GM12878 (cell line): ENCODE results near the gene FOXO3. TPM values are rescaled to one million over a fixed set of nuclear protein-coding genes. Genes with fewer than 3 reads are reported as not detected.
A peak's percentile ranks its signal among the peaks of the same experiment; 100 is the strongest.

ENCODE experiments used
- BHLHE40 ChIP-seq, 2 experiments: fragments of 450-650 bp in 1 of 2; IDR thresholded peaks; 2 replicates each; pipeline ENCODE4 v1.6.1; 2011 to 2017; ENCODE audit warnings: low read depth in 2 of 2, borderline replicate concordance in 1 of 2, improper control_type of control experiment in 1 of 2, low read length in 1 of 2, mild to moderate bottlenecking in 1 of 2
- CHD4 ChIP-seq: fragments of 200-600 bp; sonication (generic); IDR thresholded peaks from 2 replicates; pipeline ENCODE4 v1.6.1; 2016; ENCODE audit warnings: mild to moderate bottlenecking
- ETV6 ChIP-seq, 2 experiments: fragments of 450-650 bp in 1 of 2; IDR thresholded peaks in 1 of 2; conservative IDR thresholded peaks in 1 of 2; 2 replicates each; pipeline ENCODE4 v1.6.1; 2014; ENCODE audit warnings: antibody characterized with exemption in 1 of 2, borderline replicate concordance in 1 of 2, low read depth in 1 of 2, mild to moderate bottlenecking in 1 of 2, moderate library complexity in 1 of 2
- HDAC2 ChIP-seq: fragments of 200-600 bp; sonication (generic); IDR thresholded peaks from 2 replicates; pipeline ENCODE4 v1.6.1; 2017
- RCOR1 ChIP-seq: conservative IDR thresholded peaks from 2 replicates; pipeline ENCODE4 v1.6.1; 2012; ENCODE audit warnings: low read depth, low read length, improper control_type of control experiment
- RELB ChIP-seq: fragments of 450-650 bp; IDR thresholded peaks from 2 replicates; pipeline ENCODE4 v1.6.1; 2017; ENCODE audit warnings: low read depth, mild to moderate bottlenecking, moderate library complexity
- RUNX3 ChIP-seq: IDR thresholded peaks from 2 replicates; pipeline ENCODE4 v1.6.1; 2012; ENCODE audit warnings: low read length, inconsistent platforms
- SMAD5 ChIP-seq: IDR thresholded peaks from 2 replicates; pipeline ENCODE4 v1.6.1; 2016; ENCODE audit warnings: antibody characterized with exemption, low read depth
- STAT3 ChIP-seq: IDR thresholded peaks from 2 replicates; pipeline ENCODE4 v1.6.1; 2011; ENCODE audit warnings: low read depth, low read length, improper control_type of control experiment
- SUZ12 ChIP-seq: fragments of 200-600 bp; sonication (generic); IDR thresholded peaks from one replicate; pipeline ENCODE4 v1.6.1; 2018; ENCODE audit warnings: antibody characterized with exemption, mild to moderate bottlenecking; ENCODE audit not compliant: unreplicated experiment
- ZBTB40 ChIP-seq: fragments of 450-650 bp; IDR thresholded peaks from 2 replicates; pipeline ENCODE4 v1.6.1; 2016; ENCODE audit warnings: mild to moderate bottlenecking, moderate library complexity, borderline replicate concordance
- ZSCAN29 ChIP-seq: fragments of 450-650 bp; IDR thresholded peaks from 2 replicates; pipeline ENCODE4 v1.6.1; 2017; ENCODE audit warnings: mild to moderate bottlenecking, moderate library complexity
- polyA plus RNA-seq, 11 experiments: library from polyadenylated mRNA; depleted of rRNA in 4 of 11; unstranded in 6 of 11; stranded (reverse) in 5 of 11; fragments of >200 nt; fragmentation: Nextera tagmentation in 4 of 11; fragmentation: Illumina TruSeq in 1 of 11; extraction: Ambion mirVana in 4 of 11; extraction: Trizol in 1 of 11; gene quantifications; 1 replicate in 1 of 11; 2 replicates in 10 of 11; pipeline versions ENCODE4 v1.2.1 to v1.2.3, GENCODE V29; 2011 to 2016; ENCODE audit warnings: inconsistent platforms in 2 of 11, missing spikeins in 2 of 11, low read depth in 1 of 11
- total RNA-seq, 4 experiments: library from RNA; depleted of rRNA in 3 of 4; stranded (reverse); fragments of >200 nt in 3 of 4; fragmentation: Illumina TruSeq in 1 of 4; extraction: Trizol in 1 of 4; gene quantifications; 2 replicates each; pipeline versions ENCODE4 v1.2.1 to v1.2.3, GENCODE V29; 2013 to 2021
- TF ChIP-seq, protein P1 (sequence below): fragments of 450-650 bp; IDR thresholded peaks from 2 replicates; pipeline ENCODE4 v1.6.1; 2017; ENCODE audit warnings: mild to moderate bottlenecking, moderate library complexity
- TF ChIP-seq, protein P2 (sequence below): fragments of 450-650 bp; formaldehyde crosslinking; IDR thresholded peaks from 2 replicates; pipeline ENCODE4 v1.5.0; 2022; ENCODE audit warnings: mild to moderate bottlenecking, missing genetic modification characterization

The FOXO3 gene
- total and polyA plus RNA-seq, 10 of the 15 experiments (the other 5 are each of a cell fraction or from before 2014, with no cell fraction given) = 0.82 to 4.5 (median 1.7) TPM

GRCh38 chr6:108589244-108589791 lies 28.6 kb downstream of the FOXO3 start (continued):
- TF ChIP-seq SUZ12 (no peak), RCOR1 (no peak), ETV6 (conservative IDR thresholded peaks at IDR 0.05 in 1 of 2, IDR thresholded peaks at IDR 0.05 in 1 of 2; ENCODE audit: borderline replicate concordance in 1 of 2, low read depth in 1 of 2) (no peak), RUNX3 (no peak), SMAD5 (no peak), STAT3 (no peak), ZBTB40 (peak; percentile 20; the same call in 1 of the 2 replicates), HDAC2 (no peak), CHD4 (no peak), ZSCAN29 (peak; percentile 70; the same call in 1 of the 2 replicates), BHLHE40 (IDR thresholded peaks at IDR 0.05; ENCODE audit: borderline replicate concordance in 1 of 2, low read depth in 2 of 2, low read length in 1 of 2) (no peak), RELB (0 out of 2 replicates have a peak, but pooled peaks have one; percentile 23)
- TF ChIP-seq, protein P1, sequence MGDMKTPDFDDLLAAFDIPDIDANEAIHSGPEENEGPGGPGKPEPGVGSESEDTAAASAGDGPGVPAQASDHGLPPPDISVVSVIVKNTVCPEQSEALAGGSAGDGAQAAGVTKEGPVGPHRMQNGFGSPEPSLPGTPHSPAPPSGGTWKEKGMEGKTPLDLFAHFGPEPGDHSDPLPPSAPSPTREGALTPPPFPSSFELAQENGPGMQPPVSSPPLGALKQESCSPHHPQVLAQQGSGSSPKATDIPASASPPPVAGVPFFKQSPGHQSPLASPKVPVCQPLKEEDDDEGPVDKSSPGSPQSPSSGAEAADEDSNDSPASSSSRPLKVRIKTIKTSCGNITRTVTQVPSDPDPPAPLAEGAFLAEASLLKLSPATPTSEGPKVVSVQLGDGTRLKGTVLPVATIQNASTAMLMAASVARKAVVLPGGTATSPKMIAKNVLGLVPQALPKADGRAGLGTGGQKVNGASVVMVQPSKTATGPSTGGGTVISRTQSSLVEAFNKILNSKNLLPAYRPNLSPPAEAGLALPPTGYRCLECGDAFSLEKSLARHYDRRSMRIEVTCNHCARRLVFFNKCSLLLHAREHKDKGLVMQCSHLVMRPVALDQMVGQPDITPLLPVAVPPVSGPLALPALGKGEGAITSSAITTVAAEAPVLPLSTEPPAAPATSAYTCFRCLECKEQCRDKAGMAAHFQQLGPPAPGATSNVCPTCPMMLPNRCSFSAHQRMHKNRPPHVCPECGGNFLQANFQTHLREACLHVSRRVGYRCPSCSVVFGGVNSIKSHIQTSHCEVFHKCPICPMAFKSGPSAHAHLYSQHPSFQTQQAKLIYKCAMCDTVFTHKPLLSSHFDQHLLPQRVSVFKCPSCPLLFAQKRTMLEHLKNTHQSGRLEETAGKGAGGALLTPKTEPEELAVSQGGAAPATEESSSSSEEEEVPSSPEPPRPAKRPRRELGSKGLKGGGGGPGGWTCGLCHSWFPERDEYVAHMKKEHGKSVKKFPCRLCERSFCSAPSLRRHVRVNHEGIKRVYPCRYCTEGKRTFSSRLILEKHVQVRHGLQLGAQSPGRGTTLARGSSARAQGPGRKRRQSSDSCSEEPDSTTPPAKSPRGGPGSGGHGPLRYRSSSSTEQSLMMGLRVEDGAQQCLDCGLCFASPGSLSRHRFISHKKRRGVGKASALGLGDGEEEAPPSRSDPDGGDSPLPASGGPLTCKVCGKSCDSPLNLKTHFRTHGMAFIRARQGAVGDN = no peak
- TF ChIP-seq, protein P2, sequence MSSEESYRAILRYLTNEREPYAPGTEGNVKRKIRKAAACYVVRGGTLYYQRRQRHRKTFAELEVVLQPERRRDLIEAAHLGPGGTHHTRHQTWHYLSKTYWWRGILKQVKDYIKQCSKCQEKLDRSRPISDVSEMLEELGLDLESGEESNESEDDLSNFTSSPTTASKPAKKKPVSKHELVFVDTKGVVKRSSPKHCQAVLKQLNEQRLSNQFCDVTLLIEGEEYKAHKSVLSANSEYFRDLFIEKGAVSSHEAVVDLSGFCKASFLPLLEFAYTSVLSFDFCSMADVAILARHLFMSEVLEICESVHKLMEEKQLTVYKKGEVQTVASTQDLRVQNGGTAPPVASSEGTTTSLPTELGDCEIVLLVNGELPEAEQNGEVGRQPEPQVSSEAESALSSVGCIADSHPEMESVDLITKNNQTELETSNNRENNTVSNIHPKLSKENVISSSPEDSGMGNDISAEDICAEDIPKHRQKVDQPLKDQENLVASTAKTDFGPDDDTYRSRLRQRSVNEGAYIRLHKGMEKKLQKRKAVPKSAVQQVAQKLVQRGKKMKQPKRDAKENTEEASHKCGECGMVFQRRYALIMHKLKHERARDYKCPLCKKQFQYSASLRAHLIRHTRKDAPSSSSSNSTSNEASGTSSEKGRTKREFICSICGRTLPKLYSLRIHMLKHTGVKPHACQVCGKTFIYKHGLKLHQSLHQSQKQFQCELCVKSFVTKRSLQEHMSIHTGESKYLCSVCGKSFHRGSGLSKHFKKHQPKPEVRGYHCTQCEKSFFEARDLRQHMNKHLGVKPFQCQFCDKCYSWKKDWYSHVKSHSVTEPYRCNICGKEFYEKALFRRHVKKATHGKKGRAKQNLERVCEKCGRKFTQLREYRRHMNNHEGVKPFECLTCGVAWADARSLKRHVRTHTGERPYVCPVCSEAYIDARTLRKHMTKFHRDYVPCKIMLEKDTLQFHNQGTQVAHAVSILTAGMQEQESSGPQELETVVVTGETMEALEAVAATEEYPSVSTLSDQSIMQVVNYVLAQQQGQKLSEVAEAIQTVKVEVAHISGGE (CRISPR knock-in tag) = peak; percentile 50
